Calu3 (cell line): Measurements from ENCODE around the gene ZNF804A. TPM values are rescaled to one million over a fixed set of nuclear protein-coding genes. Genes with fewer than 3 reads are reported as not detected.

Experiments used
- BruUV-seq: library from RNA; stranded (reverse); fragments of 400-500 nt; replicated peaks from 2 replicates; lab custom pipeline; 2021; lab: Mats Ljungman, UMichigan
- CTCF ChIA-PET: fragments of 300-600 bp; sonication (Branson Sonifier 250); formaldehyde crosslinking; loops from one replicate; lab custom pipeline; 2022; ENCODE audit warnings: antibody characterized with exemption; lab: Charles Lee
- DNase-seq: peaks from one replicate; pipeline ENCODE4 v3.0.0; 2022
- H3K27ac Mint-ChIP-seq: one replicate; pipeline ENCODE4 v1.8.0; 2022; ENCODE audit warnings: mixed read lengths; ENCODE audit not compliant: unreplicated experiment
- H3K27me3 Mint-ChIP-seq: one replicate; pipeline ENCODE4 v1.8.0; 2022; ENCODE audit warnings: mixed read lengths; ENCODE audit not compliant: unreplicated experiment
- H3K36me3 Mint-ChIP-seq: one replicate; pipeline ENCODE4 v1.8.0; 2022; ENCODE audit warnings: mild to moderate bottlenecking, moderate library complexity, mixed read lengths; ENCODE audit not compliant: insufficient read depth, unreplicated experiment
- H3K4me1 Mint-ChIP-seq: one replicate; pipeline ENCODE4 v1.8.0; 2022; ENCODE audit warnings: mild to moderate bottlenecking, low read depth, mixed read lengths; ENCODE audit not compliant: unreplicated experiment
- H3K4me3 Mint-ChIP-seq: one replicate; pipeline ENCODE4 v1.8.0; 2022; ENCODE audit warnings: mild to moderate bottlenecking, low read depth, moderate library complexity, mixed read lengths; ENCODE audit not compliant: unreplicated experiment
- H3K9me3 Mint-ChIP-seq: one replicate; pipeline ENCODE4 v1.8.0; 2022; ENCODE audit warnings: low read depth, mixed read lengths; ENCODE audit not compliant: unreplicated experiment
- intact Hi-C: fragments of 100-400 bp; cut with micrococcal nuclease; formaldehyde crosslinking; loops from one replicate; pipeline ENCODE4 v1.10.0; 2022; ENCODE audit not compliant: unreplicated experiment
- total RNA-seq: library from RNA; stranded (reverse); gene quantifications from 2 replicates; pipeline ENCODE4 v1.2.3, GENCODE V29; 2022
- TF ChIP-seq, protein P1 (sequence below): fragments of 200-600 bp; IDR thresholded peaks from one replicate; pipeline ENCODE4 v1.8.0; 2022; ENCODE audit warnings: antibody characterized with exemption; ENCODE audit not compliant: unreplicated experiment

The ZNF804A gene
- total RNA-seq, 1 experiment from 2014 or later: 0.09 TPM

DNA sequence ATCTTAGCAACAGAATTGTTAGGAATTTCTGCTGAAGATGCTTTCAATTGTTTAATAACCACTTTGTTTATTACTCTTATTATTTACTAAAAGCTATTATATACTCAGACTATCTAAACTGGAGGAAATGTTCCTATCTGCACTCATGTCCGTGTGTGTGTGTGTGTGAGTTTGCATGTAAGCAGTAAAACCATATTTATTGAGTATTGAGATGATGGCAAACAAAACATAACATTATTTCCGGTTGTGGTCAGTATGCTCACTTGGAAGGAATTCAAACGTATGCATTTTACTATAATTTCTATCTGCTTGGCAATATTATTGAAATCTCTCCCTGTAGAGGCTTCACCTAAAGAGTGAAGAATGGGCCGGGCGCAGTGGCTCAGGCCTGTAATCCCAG lies 43.0 kb upstream of the ZNF804A start:
- peaks cover 10% of the 10 kb centered on the region for H3K4me1 Mint-ChIP-seq
- H3K27me3 Mint-ChIP-seq: no peaks in the 10 kb centered on the region
- no peak overlapping the region for H3K27ac Mint-ChIP-seq
- H3K36me3 Mint-ChIP-seq: no peaks in the 10 kb centered on the region
- H3K9me3 Mint-ChIP-seq: peaks cover 2% of the 10 kb centered on the region
- BruUV-seq: no TSS peak
- DNase-seq: no peak
- no peak overlapping the region for H3K4me3 Mint-ChIP-seq
- TF ChIP-seq, protein P1, sequence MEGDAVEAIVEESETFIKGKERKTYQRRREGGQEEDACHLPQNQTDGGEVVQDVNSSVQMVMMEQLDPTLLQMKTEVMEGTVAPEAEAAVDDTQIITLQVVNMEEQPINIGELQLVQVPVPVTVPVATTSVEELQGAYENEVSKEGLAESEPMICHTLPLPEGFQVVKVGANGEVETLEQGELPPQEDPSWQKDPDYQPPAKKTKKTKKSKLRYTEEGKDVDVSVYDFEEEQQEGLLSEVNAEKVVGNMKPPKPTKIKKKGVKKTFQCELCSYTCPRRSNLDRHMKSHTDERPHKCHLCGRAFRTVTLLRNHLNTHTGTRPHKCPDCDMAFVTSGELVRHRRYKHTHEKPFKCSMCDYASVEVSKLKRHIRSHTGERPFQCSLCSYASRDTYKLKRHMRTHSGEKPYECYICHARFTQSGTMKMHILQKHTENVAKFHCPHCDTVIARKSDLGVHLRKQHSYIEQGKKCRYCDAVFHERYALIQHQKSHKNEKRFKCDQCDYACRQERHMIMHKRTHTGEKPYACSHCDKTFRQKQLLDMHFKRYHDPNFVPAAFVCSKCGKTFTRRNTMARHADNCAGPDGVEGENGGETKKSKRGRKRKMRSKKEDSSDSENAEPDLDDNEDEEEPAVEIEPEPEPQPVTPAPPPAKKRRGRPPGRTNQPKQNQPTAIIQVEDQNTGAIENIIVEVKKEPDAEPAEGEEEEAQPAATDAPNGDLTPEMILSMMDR: no peak
- CTCF ChIA-PET: no interaction called here
- intact Hi-C loops: no loop called here

DNA sequence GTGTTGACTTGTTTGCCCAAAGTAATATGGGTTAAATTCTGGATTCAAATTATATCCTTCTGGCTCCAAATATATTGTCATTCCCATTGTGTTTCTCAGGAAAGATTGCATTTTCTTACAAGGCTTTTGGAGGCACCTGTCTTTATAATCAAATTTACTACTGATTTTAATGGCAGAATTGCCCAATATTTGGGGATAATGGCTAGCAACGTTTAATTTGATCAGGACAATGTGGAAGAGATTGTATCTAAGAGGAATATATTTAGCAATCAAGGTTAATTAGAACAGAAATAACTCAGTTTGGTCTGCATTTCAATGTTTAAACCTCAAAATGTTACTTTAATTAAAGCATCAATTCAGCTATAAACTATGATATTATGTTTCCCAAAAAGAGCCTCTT lies 41.7 kb upstream of the ZNF804A start:
- H3K9me3 Mint-ChIP-seq: peaks cover 2% of the 10 kb centered on the region
- intact Hi-C loops: no loop called here
- no peaks in the 10 kb centered on the region for H3K27me3 Mint-ChIP-seq
- H3K4me1 Mint-ChIP-seq: peaks cover 10% of the 10 kb centered on the region
- no peak overlapping the region for H3K27ac Mint-ChIP-seq
- no peak overlapping the region for H3K4me3 Mint-ChIP-seq
- no peaks in the 10 kb centered on the region for H3K36me3 Mint-ChIP-seq
- CTCF ChIA-PET: no interaction called here
- BruUV-seq: no TSS peak
- TF ChIP-seq, protein P1: no peak
- DNase-seq: no peak

DNA sequence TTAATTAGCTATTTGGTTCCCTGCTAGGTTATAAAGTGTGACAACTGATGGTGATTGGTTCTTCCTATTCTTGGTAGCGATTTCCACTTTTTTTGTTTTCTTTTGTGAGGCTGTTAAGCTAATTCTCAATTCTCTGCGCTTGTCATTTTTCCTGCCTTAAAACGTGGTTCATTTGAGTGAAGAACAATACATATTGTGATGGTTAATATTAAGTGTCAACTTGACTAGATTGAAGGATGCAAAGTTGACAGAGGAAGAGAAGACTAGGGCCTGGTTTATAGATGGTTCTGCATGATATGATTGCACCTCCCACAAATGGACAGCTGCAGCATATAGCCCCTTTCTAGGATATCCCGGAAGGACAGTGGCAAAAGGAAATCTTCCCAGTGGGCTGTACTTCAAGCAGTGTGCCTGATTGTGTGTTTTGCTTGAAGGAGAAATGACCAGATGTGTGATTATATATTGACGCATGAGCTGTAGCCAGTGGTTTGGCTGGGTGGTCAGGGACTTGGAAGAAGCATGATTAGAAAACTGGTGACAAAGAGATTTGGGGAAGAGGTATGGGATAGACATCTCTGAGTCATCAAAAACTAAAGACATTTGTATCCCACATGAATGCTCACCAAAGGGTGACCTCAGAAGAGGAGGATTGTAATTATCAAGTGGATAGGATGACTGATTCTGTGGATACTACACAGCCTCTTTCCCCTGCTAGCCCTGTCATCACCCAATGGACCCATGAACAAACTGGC lies 39.4 kb upstream of the ZNF804A start:
- BruUV-seq: no TSS peak
- intact Hi-C loops: no loop called here
- Mint-ChIP-seq H3K27ac (no peak overlapping the region), H3K4me1 (peaks cover 10% of the 10 kb centered on the region), H3K36me3 (no peaks in the 10 kb centered on the region), H3K4me3 (no peak overlapping the region), H3K9me3 (peaks cover 2% of the 10 kb centered on the region), H3K27me3 (no peaks in the 10 kb centered on the region)
- DNase-seq: no peak
- TF ChIP-seq, protein P1: no peak
- CTCF ChIA-PET: no interaction called here

DNA sequence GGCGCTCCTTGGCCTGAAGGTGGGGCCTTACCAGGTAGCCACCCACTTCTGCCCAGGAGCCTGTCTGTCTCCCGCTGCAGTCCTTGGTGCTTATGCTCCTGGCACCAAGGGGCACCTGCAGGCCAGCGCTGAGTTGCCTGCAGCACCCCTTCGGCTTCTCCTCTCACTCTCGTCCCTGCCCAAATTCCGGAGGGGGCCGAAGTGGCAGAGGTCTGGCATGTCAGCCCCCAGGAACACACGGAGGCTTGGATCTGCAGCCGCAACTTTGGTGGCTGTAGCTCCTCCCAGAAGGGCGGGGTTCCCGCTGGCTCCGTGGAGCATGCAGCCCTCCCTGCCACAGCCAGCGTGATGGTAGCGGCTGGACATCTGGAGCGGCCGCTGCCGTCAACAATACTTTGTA lies 37.7 kb upstream of the ZNF804A start:
- no peak for DNase-seq
- Mint-ChIP-seq H3K36me3 (no peaks in the 10 kb centered on the region), H3K27ac (no peak overlapping the region), H3K9me3 (peaks cover 2% of the 10 kb centered on the region), H3K4me1 (no peaks in the 10 kb centered on the region), H3K4me3 (no peak overlapping the region), H3K27me3 (no peaks in the 10 kb centered on the region)
- CTCF ChIA-PET: no interaction called here
- TF ChIP-seq, protein P1: no peak
- intact Hi-C loops: no loop called here
- BruUV-seq: no TSS peak
